ENCODE data around the gene MARCHF11. TPM values are rescaled to one million over a fixed set of nuclear protein-coding genes. Genes with fewer than 3 reads are reported as not detected.

The MARCHF11 gene
- total and polyA plus RNA-seq, 2 of the 4 experiments (the other 2 are of a cell fraction) = not detected

DNA sequence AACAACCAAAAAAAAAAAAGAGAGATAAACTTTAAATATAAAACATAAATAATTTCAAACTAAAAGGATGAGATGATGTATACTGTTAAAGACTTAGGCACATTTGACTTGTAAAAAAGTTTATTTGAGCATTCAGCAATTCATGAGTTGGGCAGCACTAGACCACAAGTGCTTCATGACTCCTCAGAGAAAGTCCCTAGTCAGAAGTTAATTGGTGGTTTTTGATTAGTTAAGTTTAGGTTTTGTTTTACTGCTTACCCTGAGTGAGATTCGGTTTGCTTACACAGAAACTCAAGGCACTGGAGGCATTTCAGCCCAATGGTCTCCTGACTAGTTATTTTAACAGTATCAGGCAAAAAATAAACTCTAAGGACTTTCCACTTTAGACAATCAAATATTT lies 129.2 kb downstream of the MARCHF11 start:
- H4K20me1 ChIP-seq (ENCODE audit: insufficient read depth, low read length) = no peaks in the 10 kb centered on the region
- no peak for ATAC-seq (ENCODE audit: low read depth)

More for the DNA sequence above, 129.2 kb downstream of the MARCHF11 start:
- H3K23ac ChIP-seq (ENCODE audit: low read depth, low read length) = no peak overlapping the region
- no peak overlapping the region for H3K14ac ChIP-seq (replicated peaks; ENCODE audit: low read depth, low read length)
- H2BK5ac ChIP-seq (ENCODE audit: low read depth, low read length, poor library complexity, severe bottlenecking) = no peak overlapping the region
- dilution Hi-C loops (cut with HindIII; ENCODE audit: low sequenced_read_pairs, unreplicated experiment) = no loop called here
- no peak overlapping the region for H2BK120ac ChIP-seq (ENCODE audit: low read depth, low read length)
- no peak overlapping the region for H3K56ac ChIP-seq (ENCODE audit: extremely low read depth, insufficient read depth, low read length)
- no peak overlapping the region for H2BK15ac ChIP-seq (ENCODE audit: low read depth, low read length)
- no peaks in the 10 kb centered on the region for H3K36me3 ChIP-seq (ENCODE audit: control insufficient read depth, insufficient read depth, low read length)
- DNase-seq = no peak
- H3K4me2 ChIP-seq (ENCODE audit: low read depth, low read length) = no peak overlapping the region
- H4K5ac ChIP-seq (ENCODE audit: low read depth, low read length) = no peak overlapping the region
- no peaks in the 10 kb centered on the region for H3K79me1 ChIP-seq (ENCODE audit: low read depth in 1 of 2, low read length in 2 of 2)
- H3K27me3 ChIP-seq (ENCODE audit: control insufficient read depth, insufficient read depth, low read length) = no peaks in the 10 kb centered on the region
- POLR2A ChIA-PET (ENCODE audit: unreplicated experiment) = no interaction called here
- no peaks in the 10 kb centered on the region for H3K4me1 ChIP-seq (ENCODE audit: control insufficient read depth, insufficient read depth, low read length)
- WGBS, 2 experiments (ENCODE audit: extremely low coverage in 2 of 2, insufficient read length in 1 of 2) = no CpG with 5 or more reads among the region's 1 CpG
- H2AK5ac ChIP-seq (ENCODE audit: low read depth, low read length) = no peak overlapping the region
- no peak overlapping the region for H4K91ac ChIP-seq (ENCODE audit: insufficient read depth, low read depth, low read length)
- BruUV-seq (replicated peaks) = no TSS peak
- TF ChIP-seq RFX5 (IDR thresholded peaks at IDR 0.05; ENCODE audit: low read depth, low read length) (no peak), MXI1 (IDR thresholded peaks at IDR 0.05; ENCODE audit: borderline replicate concordance, low read depth, low read length) (no peak), MAFK (IDR thresholded peaks at IDR 0.05; ENCODE audit: low read depth, low read length) (no peak), BHLHE40 (IDR thresholded peaks at IDR 0.05; ENCODE audit: low read depth, low read length) (no peak), RAD21 (IDR thresholded peaks at IDR 0.05; ENCODE audit: low read length) (no peak), CEBPB (IDR thresholded peaks at IDR 0.05; ENCODE audit: low read depth, low read length) (no peak), CHD1 (IDR thresholded peaks at IDR 0.05; ENCODE audit: low read depth, low read length) (no peak)
- TF ChIP-seq, protein P1, sequence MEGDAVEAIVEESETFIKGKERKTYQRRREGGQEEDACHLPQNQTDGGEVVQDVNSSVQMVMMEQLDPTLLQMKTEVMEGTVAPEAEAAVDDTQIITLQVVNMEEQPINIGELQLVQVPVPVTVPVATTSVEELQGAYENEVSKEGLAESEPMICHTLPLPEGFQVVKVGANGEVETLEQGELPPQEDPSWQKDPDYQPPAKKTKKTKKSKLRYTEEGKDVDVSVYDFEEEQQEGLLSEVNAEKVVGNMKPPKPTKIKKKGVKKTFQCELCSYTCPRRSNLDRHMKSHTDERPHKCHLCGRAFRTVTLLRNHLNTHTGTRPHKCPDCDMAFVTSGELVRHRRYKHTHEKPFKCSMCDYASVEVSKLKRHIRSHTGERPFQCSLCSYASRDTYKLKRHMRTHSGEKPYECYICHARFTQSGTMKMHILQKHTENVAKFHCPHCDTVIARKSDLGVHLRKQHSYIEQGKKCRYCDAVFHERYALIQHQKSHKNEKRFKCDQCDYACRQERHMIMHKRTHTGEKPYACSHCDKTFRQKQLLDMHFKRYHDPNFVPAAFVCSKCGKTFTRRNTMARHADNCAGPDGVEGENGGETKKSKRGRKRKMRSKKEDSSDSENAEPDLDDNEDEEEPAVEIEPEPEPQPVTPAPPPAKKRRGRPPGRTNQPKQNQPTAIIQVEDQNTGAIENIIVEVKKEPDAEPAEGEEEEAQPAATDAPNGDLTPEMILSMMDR (conservative IDR thresholded peaks at IDR 0.05; ENCODE audit: low read depth, low read length) = no peak
- TF ChIP-seq, protein P2, sequence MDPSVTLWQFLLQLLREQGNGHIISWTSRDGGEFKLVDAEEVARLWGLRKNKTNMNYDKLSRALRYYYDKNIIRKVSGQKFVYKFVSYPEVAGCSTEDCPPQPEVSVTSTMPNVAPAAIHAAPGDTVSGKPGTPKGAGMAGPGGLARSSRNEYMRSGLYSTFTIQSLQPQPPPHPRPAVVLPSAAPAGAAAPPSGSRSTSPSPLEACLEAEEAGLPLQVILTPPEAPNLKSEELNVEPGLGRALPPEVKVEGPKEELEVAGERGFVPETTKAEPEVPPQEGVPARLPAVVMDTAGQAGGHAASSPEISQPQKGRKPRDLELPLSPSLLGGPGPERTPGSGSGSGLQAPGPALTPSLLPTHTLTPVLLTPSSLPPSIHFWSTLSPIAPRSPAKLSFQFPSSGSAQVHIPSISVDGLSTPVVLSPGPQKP (IDR thresholded peaks at IDR 0.05; ENCODE audit: borderline replicate concordance, low read depth, low read length) = no peak
- H3K9me1 ChIP-seq (ENCODE audit: insufficient read depth, low read length) = no peaks in the 10 kb centered on the region
- H3K4me3 ChIP-seq (ENCODE audit: insufficient read depth, low read depth, low read length) = no peak overlapping the region
- CTCF ChIA-PET = no interaction called here
- H2AFZ ChIP-seq (replicated peaks; ENCODE audit: low read length, poor library complexity) = no peak overlapping the region
- H3K9me3 ChIP-seq (ENCODE audit: control insufficient read depth, insufficient read depth, low read length) = no peaks in the 10 kb centered on the region
- no peak overlapping the region for H3K9ac ChIP-seq (ENCODE audit: low read depth, low read length)
- no peak overlapping the region for H2AK9ac ChIP-seq (replicated peaks; ENCODE audit: low read depth, low read length, poor library complexity)
- H3K4ac ChIP-seq (ENCODE audit: low read depth, low read length) = no peak overlapping the region
- H2BK20ac ChIP-seq (ENCODE audit: low read depth, low read length) = no peak overlapping the region
- intact Hi-C loops (cut with micrococcal nuclease) = no loop called here
- in situ Hi-C loops (cut with MboI; ENCODE audit: low sequenced_read_pairs) = no loop called here
- H3K27ac ChIP-seq (ENCODE audit: insufficient read depth, low read length) = no peak overlapping the region
- no peak overlapping the region for H3K18ac ChIP-seq (ENCODE audit: low read depth, low read length)
- no peak overlapping the region for H4K8ac ChIP-seq (ENCODE audit: low read depth in 2 of 2, low read length in 2 of 2)
